GM12878 (cell line): Measurements from ENCODE around the gene PALMD.

ENCODE experiments used
- FOXK2 ChIP-seq: fragments of 450-650 bp; IDR thresholded peaks from 2 replicates; pipeline ENCODE4 v1.6.1; 2017; ENCODE audit warnings: mild to moderate bottlenecking, moderate library complexity
- KDM1A ChIP-seq: fragments of 200-600 bp; sonication (generic); IDR thresholded peaks from 2 replicates; pipeline ENCODE4 v1.6.1; 2016; ENCODE audit warnings: borderline replicate concordance
- PML ChIP-seq: IDR thresholded peaks from 2 replicates; pipeline ENCODE4 v1.6.1; 2012; ENCODE audit warnings: low read length, inconsistent platforms
- RBBP5 ChIP-seq: fragments of 200-600 bp; sonication (generic); conservative IDR thresholded peaks from 2 replicates; pipeline ENCODE4 v1.6.1; 2016
- SIN3A ChIP-seq: IDR thresholded peaks from 2 replicates; pipeline ENCODE4 v1.6.1; 2012; ENCODE audit warnings: low read depth, low read length, improper control_type of control experiment
- TBL1XR1 ChIP-seq: IDR thresholded peaks from 2 replicates; pipeline ENCODE4 v1.6.1; 2012; ENCODE audit warnings: low read depth, low read length, improper control_type of control experiment
- ZNF217 ChIP-seq: fragments of 450-650 bp; IDR thresholded peaks from 2 replicates; pipeline ENCODE4 v1.6.1; 2017; ENCODE audit warnings: antibody characterized with exemption, mild to moderate bottlenecking
- TF ChIP-seq, protein P1 (sequence below): fragments of 450-650 bp; IDR thresholded peaks from 2 replicates; pipeline ENCODE4 v1.6.1; 2017; ENCODE audit warnings: borderline replicate concordance
- TF ChIP-seq, protein P2 (sequence below), 3 experiments: IDR thresholded peaks in 2 of 3; conservative IDR thresholded peaks in 1 of 3; 2 replicates each; pipeline ENCODE4 v1.5.1; 2011; ENCODE audit warnings: low read depth in 3 of 3, low read length in 3 of 3, mild to moderate bottlenecking in 3 of 3, control low read depth in 2 of 3, moderate library complexity in 2 of 3, inconsistent platforms in 1 of 3, mixed read lengths in 1 of 3; ENCODE audit not compliant: control insufficient read depth in 2 of 3, insufficient read depth in 1 of 3; ENCODE audit errors: extremely low read depth in 1 of 3

DNA sequence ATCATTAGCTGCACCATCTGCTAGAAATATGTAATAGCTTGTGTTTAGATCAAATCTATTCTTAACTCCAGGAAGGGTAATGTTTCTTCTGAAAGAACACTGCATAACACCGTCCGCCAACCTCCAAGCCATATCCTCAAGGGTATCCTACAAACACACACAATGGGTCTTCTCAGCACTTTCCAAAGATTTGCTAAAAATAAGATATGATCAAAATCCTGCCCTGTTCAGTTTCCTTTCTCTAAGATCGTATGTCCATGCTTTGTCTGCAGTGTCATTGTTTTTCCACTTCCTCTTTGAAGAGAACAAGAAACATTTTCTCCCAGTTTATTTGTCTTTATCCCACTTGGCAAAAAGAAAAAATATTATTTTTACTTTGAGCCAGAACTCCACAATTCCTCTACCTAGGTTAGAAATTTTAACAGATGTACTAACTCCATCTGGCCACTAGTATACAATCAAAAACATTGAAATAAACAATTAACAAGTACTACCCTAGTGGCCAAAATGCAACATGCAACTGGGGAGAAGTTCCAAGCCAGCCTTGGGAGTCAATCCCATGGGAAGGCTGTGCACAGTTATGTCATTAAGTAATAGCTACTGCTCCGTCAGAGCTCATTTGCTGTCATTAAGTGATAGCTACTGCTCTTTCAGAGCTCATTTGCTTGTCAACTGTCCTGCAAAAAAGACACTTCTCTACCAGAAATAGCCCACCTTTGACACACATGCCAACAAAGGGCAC is 82.8 kb downstream of the PALMD start:
- TF ChIP-seq SIN3A (no peak), RBBP5 (no peak), ZNF217 (no peak), TBL1XR1 (no peak), FOXK2 (no peak), KDM1A (no peak), PML (no peak)
- TF ChIP-seq, protein P1, sequence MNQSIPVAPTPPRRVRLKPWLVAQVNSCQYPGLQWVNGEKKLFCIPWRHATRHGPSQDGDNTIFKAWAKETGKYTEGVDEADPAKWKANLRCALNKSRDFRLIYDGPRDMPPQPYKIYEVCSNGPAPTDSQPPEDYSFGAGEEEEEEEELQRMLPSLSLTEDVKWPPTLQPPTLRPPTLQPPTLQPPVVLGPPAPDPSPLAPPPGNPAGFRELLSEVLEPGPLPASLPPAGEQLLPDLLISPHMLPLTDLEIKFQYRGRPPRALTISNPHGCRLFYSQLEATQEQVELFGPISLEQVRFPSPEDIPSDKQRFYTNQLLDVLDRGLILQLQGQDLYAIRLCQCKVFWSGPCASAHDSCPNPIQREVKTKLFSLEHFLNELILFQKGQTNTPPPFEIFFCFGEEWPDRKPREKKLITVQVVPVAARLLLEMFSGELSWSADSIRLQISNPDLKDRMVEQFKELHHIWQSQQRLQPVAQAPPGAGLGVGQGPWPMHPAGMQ = no peak
- TF ChIP-seq, protein P2, sequence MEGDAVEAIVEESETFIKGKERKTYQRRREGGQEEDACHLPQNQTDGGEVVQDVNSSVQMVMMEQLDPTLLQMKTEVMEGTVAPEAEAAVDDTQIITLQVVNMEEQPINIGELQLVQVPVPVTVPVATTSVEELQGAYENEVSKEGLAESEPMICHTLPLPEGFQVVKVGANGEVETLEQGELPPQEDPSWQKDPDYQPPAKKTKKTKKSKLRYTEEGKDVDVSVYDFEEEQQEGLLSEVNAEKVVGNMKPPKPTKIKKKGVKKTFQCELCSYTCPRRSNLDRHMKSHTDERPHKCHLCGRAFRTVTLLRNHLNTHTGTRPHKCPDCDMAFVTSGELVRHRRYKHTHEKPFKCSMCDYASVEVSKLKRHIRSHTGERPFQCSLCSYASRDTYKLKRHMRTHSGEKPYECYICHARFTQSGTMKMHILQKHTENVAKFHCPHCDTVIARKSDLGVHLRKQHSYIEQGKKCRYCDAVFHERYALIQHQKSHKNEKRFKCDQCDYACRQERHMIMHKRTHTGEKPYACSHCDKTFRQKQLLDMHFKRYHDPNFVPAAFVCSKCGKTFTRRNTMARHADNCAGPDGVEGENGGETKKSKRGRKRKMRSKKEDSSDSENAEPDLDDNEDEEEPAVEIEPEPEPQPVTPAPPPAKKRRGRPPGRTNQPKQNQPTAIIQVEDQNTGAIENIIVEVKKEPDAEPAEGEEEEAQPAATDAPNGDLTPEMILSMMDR (IDR thresholded peaks at IDR 0.05 in 2 of 3, conservative IDR thresholded peaks at IDR 0.05 in 1 of 3; ENCODE audit: control insufficient read depth in 2 of 3, extremely low read depth in 1 of 3, insufficient read depth in 1 of 3, low read depth in 3 of 3, low read length in 3 of 3) = peak in 2 of 3 experiments; percentile 42 to 63; a peak in 4 of 6 replicates
